Stimulated activated effector memory CD8-positive, alpha-beta T cell treated with anti-CD3 and anti-CD28 coated beads, Interleukin-12 subunit alpha, Interleukin-12 subunit beta, amount 100 ng/mL, for 72 hours (primary cell): ENCODE measurements around the gene MAML3.

ENCODE experiments used
- ATAC-seq: fragments of 150-1000 bp; cut with Tn5 transposase; 2 replicates; pipeline ENCODE4 v1.10.0; 2021
- DNase-seq, 2 donors: peaks; one replicate each; pipeline ENCODE4 v3.0.0; 2021 to 2022; ENCODE audit warnings: low spot score in 2 of 2
- H3K27ac Mint-ChIP-seq: one replicate; pipeline ENCODE4 v1.8.0; 2022; ENCODE audit warnings: mild to moderate bottlenecking, mixed read lengths
- H3K36me3 Mint-ChIP-seq: one replicate; pipeline ENCODE4 v1.8.0; 2022; ENCODE audit warnings: mild to moderate bottlenecking, mixed read lengths
- H3K4me1 Mint-ChIP-seq: one replicate; pipeline ENCODE4 v1.8.0; 2022; ENCODE audit warnings: mixed read lengths
- H3K4me3 Mint-ChIP-seq: one replicate; pipeline ENCODE4 v1.8.0; 2022; ENCODE audit warnings: mild to moderate bottlenecking, mixed read lengths
- H3K9me3 Mint-ChIP-seq: one replicate; pipeline ENCODE4 v1.8.0; 2022; ENCODE audit warnings: mixed read lengths

The MAML3 gene

GRCh38 chr4:139863531-139863930 lies 290.5 kb downstream of the MAML3 start:
- no peaks in the 10 kb centered on the region for H3K36me3 Mint-ChIP-seq
- no peak overlapping the region for H3K4me3 Mint-ChIP-seq
- ATAC-seq, result no peak
- peaks cover 2% of the 10 kb centered on the region for H3K9me3 Mint-ChIP-seq
- no peak overlapping the region for H3K27ac Mint-ChIP-seq
- DNase-seq, result peak in 1 of 2 donors; percentile 20
- H3K4me1 Mint-ChIP-seq, result peaks cover 9% of the 10 kb centered on the region

GRCh38 chr4:139861471-139861870 lies 292.5 kb downstream of the MAML3 start:
- Mint-ChIP-seq H3K4me3 (no peak overlapping the region), H3K27ac (no peak overlapping the region), H3K36me3 (no peaks in the 10 kb centered on the region), H3K4me1 (peaks cover 18% of the 10 kb centered on the region), H3K9me3 (peaks cover 2% of the 10 kb centered on the region)
- DNase-seq (no peak), ATAC-seq (no peak)

DNA sequence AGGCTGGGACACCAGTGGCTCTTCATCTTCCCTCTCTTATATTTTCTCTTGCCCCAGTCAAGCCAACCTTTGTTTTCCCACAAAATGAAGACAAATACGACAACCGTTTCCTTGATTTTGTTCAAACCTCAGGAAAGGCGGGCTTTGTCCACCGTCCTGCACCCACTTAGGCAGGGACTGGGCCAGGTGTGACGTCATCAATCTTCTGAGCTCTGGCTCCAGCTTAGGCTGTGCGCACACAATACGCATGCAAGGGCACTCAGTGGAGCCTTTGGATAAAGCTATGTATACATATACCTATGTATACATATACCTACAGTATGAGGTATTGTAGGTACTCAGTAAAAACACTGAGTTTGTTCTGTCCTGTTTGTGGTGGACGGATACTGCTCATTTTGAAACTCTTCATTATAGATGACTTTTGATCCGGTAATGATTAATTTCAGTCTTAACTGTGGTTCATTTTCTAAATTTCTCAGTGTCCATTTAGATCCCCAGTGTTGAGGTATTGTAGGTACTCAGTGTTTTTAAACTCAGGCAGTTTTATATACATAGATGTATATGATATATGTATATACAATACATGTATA lies 293.5 kb downstream of the MAML3 start:
- no peak overlapping the region for H3K4me3 Mint-ChIP-seq
- DNase-seq (no peak), ATAC-seq (peak; percentile 46)
- peaks cover 2% of the 10 kb centered on the region for H3K9me3 Mint-ChIP-seq
- no peaks in the 10 kb centered on the region for H3K36me3 Mint-ChIP-seq
- H3K27ac Mint-ChIP-seq, result no peak overlapping the region
- peaks cover 18% of the 10 kb centered on the region for H3K4me1 Mint-ChIP-seq

GRCh38 chr4:139859876-139860275 lies 294.1 kb downstream of the MAML3 start:
- H3K4me1 Mint-ChIP-seq, result peaks cover 18% of the 10 kb centered on the region

GRCh38 chr4:139858436-139859205 lies 295.4 kb downstream of the MAML3 start:
- peak; percentile 98 for ATAC-seq
- peak in 1 of 2 donors; percentile 68 for DNase-seq
- Mint-ChIP-seq H3K36me3 (no peaks in the 10 kb centered on the region), H3K4me1 (peaks cover 18% of the 10 kb centered on the region), H3K27ac (peak overlapping the region; percentile 35), H3K9me3 (peaks cover 2% of the 10 kb centered on the region), H3K4me3 (no peak overlapping the region)

More at GRCh38 chr4:139859876-139860275, 294.1 kb downstream of the MAML3 start:
- DNase-seq (no peak), ATAC-seq (no peak)
- Mint-ChIP-seq H3K4me3 (no peak overlapping the region), H3K27ac (no peak overlapping the region), H3K9me3 (peaks cover 2% of the 10 kb centered on the region), H3K36me3 (no peaks in the 10 kb centered on the region)

DNA sequence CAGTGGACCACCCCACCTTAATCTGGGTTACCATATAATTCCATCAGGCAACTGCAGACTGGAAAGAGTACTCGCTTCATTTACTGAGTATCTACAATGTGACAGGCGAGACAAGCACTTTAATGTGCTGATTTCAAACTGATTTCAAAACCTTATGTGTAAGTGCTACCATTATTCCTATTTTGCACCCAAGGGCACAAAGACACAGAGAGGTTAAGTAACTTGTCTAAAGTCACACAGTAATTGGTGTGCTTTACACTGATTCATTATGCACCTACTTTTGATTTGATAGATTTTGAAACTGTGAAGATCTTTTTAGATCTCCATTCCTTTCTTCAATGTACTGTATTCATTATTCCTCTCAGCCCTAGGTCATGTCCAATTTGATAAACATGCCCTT lies 296.0 kb downstream of the MAML3 start:
- no peaks in the 10 kb centered on the region for H3K36me3 Mint-ChIP-seq
- peaks cover 2% of the 10 kb centered on the region for H3K9me3 Mint-ChIP-seq
- H3K4me1 Mint-ChIP-seq, result peaks cover 19% of the 10 kb centered on the region
- ATAC-seq (no peak), DNase-seq (no peak)
- no peak overlapping the region for H3K4me3 Mint-ChIP-seq
- no peak overlapping the region for H3K27ac Mint-ChIP-seq

- peaks cover 25% of the 10 kb centered on the region for H3K4me1 Mint-ChIP-seq
- ATAC-seq (no peak), DNase-seq (no peak)
- H3K9me3 Mint-ChIP-seq, result peaks cover 2% of the 10 kb centered on the region
- H3K27ac Mint-ChIP-seq, result no peak overlapping the region
- no peaks in the 10 kb centered on the region for H3K36me3 Mint-ChIP-seq
- H3K4me3 Mint-ChIP-seq, result no peak overlapping the region
These were observed 297.0 kb downstream of the MAML3 start for GRCh38 chr4:139857021-139857420.

DNA sequence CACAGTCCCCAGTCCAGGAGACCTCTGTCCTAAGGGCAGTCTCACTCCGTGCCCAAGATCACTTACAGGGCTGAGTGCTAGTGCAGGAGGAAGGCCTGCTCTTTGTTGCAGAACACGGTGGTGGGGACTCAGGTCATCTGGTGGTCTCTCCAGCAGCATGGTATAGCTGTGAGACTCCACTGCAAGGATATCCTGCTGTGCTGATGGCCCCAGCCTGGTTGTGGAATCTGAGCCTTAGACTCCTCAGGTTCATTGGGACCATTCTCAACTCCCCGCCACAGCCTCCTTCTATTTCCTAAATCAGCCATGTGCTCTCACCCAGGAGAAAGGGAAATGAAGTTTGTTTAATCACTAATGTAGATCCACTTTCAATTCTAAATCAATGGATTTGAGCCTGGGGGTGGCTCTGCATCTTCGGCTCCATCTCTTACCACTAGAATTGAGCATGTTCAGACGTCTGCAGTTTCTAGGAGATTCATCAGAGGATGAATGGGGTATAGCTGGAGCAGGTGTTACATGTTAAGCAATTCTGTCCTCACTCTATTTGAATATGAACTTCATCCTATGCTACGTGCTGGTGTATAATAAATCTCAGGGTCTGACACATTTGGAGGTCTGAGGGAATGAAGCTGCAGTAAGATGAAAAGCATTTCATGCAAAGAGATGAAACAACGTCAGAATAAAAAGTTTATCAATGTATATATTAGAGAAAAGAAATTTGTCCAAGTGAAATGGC lies 299.1 kb downstream of the MAML3 start:
- H3K27ac Mint-ChIP-seq, result no peak overlapping the region
- no peak for ATAC-seq
- no peak for DNase-seq
- H3K9me3 Mint-ChIP-seq, result no peaks in the 10 kb centered on the region
- peaks cover 20% of the 10 kb centered on the region for H3K4me1 Mint-ChIP-seq
- H3K36me3 Mint-ChIP-seq, result no peaks in the 10 kb centered on the region
- H3K4me3 Mint-ChIP-seq, result no peak overlapping the region

DNA sequence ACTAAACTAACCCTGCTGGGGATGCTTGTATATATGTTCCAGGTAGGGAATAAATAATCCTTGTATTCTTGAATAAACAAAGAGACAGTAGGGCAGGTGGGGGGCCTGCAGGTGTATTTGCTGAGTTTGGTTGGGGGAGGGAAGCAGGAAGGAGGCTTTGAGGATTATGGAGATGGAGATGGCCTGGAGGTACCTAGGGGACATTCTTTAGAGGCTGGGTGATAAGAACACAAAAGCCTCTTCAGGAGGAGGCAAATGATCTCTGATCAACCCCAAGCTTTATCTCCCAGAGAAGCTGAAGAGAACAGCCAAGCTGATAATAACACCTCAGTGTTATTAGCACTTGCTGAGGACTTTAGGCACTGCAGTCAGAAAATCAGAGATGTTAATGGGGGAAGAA lies 300.7 kb downstream of the MAML3 start:
- H3K4me3 Mint-ChIP-seq, result no peak overlapping the region
- ATAC-seq (no peak), DNase-seq (no peak)
- peaks cover 14% of the 10 kb centered on the region for H3K4me1 Mint-ChIP-seq
- H3K36me3 Mint-ChIP-seq, result no peaks in the 10 kb centered on the region
- H3K27ac Mint-ChIP-seq, result no peak overlapping the region
- H3K9me3 Mint-ChIP-seq, result no peaks in the 10 kb centered on the region

GRCh38 chr4:139852612-139853269 lies 301.2 kb downstream of the MAML3 start:
- Mint-ChIP-seq H3K36me3 (no peaks in the 10 kb centered on the region), H3K9me3 (no peaks in the 10 kb centered on the region), H3K4me3 (no peak overlapping the region), H3K4me1 (peaks cover 8% of the 10 kb centered on the region), H3K27ac (no peak overlapping the region)
- DNase-seq (no peak), ATAC-seq (peak; percentile 87)

GRCh38 chr4:139851639-139852038 lies 302.3 kb downstream of the MAML3 start:
- H3K4me1 Mint-ChIP-seq, result peaks cover 7% of the 10 kb centered on the region
- no peak for DNase-seq
- H3K36me3 Mint-ChIP-seq, result no peaks in the 10 kb centered on the region
- H3K4me3 Mint-ChIP-seq, result no peak overlapping the region
- no peak overlapping the region for H3K27ac Mint-ChIP-seq
- no peak for ATAC-seq
- no peaks in the 10 kb centered on the region for H3K9me3 Mint-ChIP-seq

DNA sequence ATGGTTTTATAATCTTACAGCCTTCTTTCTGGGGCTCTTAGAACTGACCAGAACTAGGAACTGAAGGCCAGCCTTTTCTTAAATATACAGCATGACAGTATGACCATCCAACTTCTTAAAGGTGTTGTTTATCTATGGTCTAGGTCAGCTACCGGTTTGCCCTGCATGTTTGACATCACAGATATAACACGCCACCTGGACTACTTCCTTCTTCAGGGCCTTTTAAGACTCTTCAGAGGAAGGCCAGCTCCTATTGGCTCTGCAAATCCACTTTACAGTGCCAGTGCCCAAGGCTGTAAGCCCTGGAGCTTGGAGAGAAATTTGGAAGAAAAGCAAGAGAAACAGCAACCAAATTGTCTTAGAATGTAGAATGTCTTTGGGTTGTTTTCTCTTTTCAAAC lies 302.9 kb downstream of the MAML3 start:
- peaks cover 7% of the 10 kb centered on the region for H3K4me1 Mint-ChIP-seq
- no peak for DNase-seq
- ATAC-seq, result no peak
- no peaks in the 10 kb centered on the region for H3K9me3 Mint-ChIP-seq
- H3K27ac Mint-ChIP-seq, result no peak overlapping the region
- H3K36me3 Mint-ChIP-seq, result no peaks in the 10 kb centered on the region
- no peak overlapping the region for H3K4me3 Mint-ChIP-seq

DNA sequence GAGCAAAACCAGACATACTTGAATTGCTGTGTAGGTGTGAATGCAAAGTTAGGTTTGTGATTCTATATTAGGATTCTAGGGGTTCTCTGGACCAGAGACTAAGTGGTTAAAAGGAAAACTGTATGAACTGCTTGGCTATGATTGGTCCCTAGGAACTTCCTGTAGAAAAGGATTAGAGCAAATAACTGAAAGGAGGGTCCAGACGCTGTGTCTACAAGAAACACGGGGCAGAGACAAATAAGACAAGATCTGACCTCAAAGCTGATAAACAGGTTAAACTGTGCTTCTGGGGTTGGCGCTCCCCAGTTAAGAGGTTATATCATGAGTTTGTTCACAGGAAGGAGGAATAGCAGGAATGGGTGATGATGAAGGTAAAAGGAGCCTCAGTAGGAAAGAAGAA lies 304.8 kb downstream of the MAML3 start:
- Mint-ChIP-seq H3K36me3 (no peaks in the 10 kb centered on the region), H3K4me3 (no peak overlapping the region), H3K4me1 (peaks cover 7% of the 10 kb centered on the region), H3K9me3 (no peaks in the 10 kb centered on the region), H3K27ac (no peak overlapping the region)
- no peak for ATAC-seq
- DNase-seq, result no peak

DNA sequence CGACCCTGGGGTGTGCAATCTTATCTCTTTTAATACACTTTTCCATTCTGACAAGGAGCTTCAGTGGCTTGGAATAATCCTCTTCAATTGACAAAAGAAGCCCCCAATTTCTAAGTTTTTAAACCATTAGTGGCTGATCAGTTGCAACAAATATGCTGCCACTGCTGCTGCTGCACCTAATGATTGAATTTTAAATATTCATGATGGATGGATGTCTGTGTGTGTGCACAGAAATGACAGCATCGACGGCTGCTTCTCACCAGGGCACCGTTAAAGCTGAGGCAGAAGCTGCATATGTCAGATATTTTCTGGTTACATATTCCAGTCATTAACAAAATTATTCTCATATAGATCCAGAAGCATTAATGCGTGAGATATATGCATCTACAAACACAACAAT lies 306.0 kb downstream of the MAML3 start:
- DNase-seq, result no peak
- no peak for ATAC-seq
- no peaks in the 10 kb centered on the region for H3K9me3 Mint-ChIP-seq
- H3K36me3 Mint-ChIP-seq, result no peaks in the 10 kb centered on the region
- peaks cover 6% of the 10 kb centered on the region for H3K4me1 Mint-ChIP-seq
- no peak overlapping the region for H3K27ac Mint-ChIP-seq
- no peak overlapping the region for H3K4me3 Mint-ChIP-seq

DNA sequence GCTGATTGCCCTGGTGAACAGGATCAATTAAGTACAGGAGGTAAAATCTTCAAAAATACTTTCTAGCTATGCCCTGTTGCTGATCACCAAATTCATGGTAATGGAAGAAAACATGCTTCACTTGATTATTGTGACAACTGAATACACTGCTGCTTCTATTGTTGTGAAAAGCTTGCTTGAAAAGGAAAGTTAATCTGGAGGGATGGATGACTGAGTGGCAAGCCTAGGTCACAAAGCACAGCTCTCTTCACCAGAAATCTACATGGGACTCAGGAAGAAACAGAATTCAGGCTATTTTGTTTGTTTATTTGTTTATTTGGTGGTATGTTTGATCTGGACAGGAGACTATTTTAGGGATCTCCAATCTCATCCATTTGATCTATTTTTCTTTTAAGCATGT lies 306.4 kb downstream of the MAML3 start:
- ATAC-seq (no peak), DNase-seq (no peak)
- Mint-ChIP-seq H3K27ac (no peak overlapping the region), H3K9me3 (no peaks in the 10 kb centered on the region), H3K4me1 (peaks cover 2% of the 10 kb centered on the region), H3K4me3 (no peak overlapping the region), H3K36me3 (no peaks in the 10 kb centered on the region)
